NCI-H2196 (cell line): Measurements from ENCODE around the gene NEK11.
"Not testable (repeated sequence)": the region's sequence is repeated elsewhere in the genome, so short reads cannot be mapped to it uniquely, and the experiment has no call there.

Experiments used
- DNase-seq: peaks from one replicate; lab custom pipeline; 2025; ENCODE audit not compliant: unreplicated experiment; lab: John Stamatoyannopoulos, UW

The NEK11 gene

DNA sequence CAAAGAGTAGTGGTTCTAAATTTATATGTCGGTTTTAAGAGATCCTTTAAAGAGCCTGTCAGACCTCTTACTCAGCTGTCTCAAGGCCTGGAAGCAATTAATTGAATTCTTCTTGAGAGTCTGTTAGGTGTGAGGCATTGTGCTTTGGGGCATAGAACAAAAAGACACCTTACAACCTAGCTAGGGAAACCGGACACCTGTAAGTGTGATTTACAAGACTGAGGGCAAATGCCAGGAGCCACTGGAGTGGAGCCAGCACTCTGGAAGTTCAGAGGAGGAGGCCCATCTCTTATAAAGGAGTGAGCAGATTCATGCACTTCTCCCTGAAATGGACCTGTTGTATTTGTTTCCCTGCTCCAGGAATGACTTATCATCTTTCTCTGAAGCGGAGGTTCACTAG, 257.2 kb downstream of the NEK11 start:
- no peak for DNase-seq

DNA sequence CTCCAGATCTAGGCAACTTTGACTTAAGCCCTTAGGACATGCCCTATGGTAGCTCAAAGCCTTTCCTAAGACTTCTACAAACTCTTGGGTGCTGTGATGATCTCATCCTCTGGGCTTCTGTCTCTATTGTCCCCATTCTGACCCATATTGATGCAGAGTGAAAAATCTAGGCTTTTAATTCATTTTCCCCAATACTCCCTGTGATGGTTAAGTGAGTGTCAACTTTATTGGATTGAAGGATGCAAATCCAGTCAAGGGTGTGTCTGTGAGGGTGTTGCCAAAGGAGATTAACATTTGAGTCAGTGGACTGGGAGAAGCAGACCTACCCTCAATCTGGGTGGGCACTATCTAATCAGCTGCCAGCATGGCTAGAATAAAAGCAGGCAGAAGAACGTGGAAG, 257.6 kb downstream of the NEK11 start:
- DNase-seq: no peak

DNA sequence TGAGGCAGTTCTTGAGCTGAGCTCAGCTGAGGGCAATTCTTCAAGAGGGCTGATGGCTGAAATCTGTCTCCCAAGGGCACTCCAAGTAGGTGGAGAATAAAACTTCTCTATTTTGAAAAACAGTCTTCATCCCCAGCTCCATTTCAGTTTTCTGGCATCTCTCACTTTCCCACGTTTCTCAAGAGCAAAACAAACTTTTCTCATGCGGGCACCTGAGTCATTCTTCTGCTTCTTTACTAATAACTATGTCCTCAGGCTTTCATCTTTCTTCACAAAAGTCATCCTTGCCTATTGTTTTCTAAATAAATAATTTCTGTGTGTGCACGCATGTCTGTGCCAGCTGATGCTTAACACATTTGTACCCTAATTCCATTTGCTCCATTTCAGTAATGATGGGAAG, 258.8 kb downstream of the NEK11 start:
- DNase-seq: no peak

DNA sequence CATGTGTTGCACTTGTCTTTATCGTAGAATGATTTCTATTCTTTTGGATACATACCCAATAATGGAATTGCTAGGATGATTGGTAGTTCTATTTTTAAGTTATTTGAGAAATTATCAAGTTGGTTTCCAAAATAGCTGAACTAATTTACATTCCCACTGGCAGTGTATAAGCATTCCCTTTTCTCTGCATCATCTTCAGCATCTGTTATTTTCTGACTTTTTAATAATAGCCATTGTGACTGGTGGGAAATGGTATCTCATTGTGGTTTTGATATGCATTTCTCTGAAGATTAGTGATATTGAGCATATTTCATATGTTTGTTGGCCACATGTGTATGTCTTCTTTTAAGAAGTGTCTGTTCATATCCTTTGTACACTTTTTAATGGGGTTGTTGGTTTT, 273.2 kb downstream of the NEK11 start:
- DNase-seq: no peak

DNA sequence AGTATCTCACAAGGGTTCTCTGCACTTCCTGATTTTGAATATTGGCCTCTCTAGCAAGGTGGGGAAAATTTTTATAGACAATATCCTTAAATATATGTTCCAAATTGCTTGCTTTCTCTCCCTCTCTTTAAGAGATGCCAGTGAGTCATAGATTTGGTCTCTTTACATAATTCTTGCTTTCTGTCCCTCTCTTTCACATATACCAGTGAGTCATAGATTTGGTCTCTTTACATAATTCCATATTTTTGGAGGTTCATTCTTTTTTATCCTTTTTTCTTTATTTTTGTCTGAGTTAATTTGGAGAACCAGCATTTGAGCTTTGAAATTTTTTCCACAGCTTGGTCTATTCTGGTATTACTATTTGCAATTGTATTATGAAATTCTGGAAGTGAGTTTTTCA, 277.2 kb downstream of the NEK11 start:
- DNase-seq: no peak

DNA sequence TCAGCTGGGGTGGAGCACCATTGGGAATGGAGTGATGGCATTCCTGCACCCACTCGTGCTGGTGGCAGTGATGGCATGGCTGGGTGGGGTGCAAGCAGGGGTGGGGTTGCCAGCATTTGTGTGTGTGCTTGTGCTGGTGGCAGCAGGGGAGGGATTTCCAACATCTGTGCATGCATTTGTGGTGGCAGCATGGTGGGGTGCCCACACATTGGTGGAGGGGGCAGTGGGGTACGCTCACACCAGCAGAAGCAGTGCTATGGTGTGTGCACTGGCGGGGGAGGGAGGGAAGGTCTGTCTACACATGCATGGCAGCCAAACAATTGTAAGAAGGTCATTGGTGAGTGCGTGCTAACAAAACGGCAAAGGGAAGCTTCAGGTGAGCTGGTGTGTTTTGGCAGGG, 278.2 kb downstream of the NEK11 start:
- DNase-seq: no peak

DNA sequence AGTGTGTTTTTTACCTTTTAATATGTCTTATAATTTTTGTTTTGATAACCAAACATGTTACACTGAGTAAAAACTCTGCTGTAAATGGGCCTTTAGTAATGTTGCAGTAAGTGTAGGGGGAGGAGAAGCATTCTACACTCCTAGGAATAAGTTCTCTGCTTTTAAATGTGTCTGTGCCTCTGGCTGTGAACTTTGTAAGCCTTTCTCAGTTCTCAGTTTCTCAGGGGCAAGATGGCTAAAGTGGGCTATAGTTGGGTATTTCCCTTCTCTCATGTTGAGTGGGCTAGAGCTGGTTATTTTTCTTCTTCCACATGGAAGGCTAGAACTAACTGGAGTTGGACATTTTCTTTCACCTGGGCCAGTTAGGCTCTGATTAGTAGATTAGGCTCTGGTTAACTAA, 279.6 kb downstream of the NEK11 start:
- DNase-seq: no peak

DNA sequence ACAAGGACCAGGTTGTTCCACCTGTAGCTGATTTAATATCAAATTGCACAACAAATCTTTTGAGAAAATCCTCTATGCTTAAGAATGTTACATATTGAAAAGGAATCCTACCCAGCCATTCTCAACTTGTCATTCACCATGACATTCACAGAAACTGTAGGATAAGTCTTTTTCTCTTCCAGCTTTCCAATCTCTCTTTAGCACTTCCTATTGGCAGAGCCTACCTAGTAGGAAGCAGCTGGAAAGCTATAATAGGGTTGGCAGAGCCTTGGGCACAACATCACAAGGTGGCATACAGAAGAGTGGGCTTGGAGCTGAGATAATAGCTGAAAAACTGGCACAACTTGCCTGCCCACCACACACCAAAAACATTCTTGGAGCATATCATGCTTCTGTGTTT, 287.6 kb downstream of the NEK11 start:
- DNase-seq: no peak

DNA sequence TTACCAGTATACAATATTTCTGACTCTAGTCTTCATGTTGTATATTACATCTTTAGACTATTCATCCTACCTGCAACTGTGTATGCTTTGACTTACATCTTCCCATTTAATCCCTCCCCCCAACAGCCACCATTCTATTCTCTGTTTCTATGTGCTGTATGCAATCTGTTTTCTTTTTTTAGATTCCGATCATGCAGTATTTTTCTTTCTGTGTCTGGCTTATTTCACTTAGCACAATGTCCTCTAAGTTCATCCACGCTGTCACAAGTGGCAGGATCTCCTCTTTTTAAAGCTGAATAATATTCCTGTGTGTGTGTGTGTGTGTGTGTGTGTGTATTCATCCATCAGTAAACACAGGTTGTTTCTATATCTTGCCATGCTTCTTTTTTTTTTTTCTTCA, 288.5 kb downstream of the NEK11 start:
- no peak for DNase-seq

DNA sequence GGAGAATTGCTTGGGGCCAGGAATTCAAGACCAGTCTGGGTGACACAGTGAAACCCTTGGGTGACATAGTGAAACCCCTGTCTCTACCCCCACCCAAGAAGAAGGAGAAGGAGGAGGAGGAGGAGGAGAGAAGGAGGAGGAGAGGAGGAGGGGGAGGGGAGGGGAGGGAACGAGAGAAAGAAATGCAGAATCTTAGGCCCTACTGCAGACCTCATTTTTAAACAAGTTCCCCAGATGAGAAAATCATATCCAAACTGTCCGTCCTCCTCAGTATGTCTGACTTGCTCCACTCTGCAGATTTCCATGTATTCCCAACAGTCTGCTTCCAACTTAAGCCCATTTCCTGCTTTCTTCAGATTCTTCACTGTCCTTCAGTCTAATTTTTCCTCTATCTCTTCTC, 291.0 kb downstream of the NEK11 start:
- no peak for DNase-seq

DNA sequence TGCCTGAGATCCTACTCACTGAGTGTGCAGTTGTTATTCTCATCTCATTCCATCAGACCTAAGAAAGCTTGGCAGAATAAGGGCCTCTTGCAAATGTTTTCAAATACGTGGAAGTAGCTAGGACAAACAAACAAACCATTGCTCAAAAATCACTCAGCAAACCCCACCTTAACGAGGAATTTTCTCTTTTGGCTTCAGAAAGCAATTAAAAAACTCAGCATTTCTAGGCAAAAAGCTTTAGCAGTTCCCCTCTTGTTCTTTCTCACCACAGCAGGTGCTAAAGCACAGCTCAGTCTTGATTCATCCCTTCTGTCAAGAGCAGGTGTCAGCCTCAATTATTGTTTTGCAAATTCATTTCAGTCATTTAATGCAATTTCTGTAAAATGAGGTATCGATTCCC, 296.3 kb downstream of the NEK11 start:
- no peak for DNase-seq

DNA sequence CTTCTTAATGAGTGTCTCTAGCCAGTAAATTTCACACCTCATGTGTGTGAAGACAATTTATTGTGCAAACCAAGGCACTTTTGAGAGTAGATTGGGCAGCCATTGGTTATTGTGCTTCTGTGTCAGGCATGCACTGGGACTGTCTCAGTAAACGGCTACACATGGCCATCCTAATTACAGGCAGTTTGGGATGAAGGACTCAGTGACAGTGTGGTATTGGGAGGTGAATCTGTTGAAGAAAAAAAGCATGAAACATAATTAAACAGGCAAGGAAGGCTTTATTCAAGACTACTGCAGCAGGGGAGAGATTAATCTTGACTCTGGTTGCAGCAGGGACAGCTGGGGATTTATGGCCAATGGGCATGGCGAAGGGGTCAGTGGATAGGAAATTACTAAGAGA, 297.1 kb downstream of the NEK11 start:
- DNase-seq: no peak

DNA sequence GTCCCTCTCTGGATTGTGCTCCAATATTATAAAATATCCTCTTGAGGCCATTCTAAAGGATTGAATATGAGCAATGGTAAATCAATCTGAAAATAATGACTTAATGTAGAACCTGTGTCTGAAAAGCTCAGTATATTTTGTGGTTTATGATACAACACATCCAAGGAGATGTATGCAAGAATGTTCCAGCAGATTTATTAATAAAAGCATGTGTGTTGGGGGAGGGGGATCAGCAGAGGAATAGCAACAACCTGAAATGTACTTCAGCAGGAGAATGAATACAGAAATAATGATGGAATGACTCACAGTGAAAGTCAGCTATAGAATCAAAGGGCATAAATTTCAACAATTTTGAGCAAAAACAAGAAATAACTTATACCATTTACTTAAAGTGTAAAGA, 298.2 kb downstream of the NEK11 start:
- DNase-seq: no peak

DNA sequence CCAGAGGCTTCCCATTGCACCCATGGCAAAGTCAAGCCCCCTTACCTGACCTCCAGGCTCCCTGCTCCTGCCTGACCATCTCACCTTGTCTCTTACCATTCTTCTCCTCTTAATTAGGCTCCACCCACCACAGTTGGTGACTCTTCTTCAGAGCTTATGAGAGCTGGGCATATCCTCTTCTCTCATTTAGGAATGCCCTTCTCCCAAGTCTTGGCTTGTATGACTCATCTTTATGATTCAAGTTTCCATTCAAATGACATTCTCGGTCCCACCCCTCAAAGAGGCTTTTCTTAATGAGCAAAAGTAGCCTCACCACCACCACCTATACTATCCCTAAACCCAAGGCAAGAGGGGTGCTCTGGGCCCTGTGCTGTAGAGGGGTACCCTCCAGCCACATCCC, 299.6 kb downstream of the NEK11 start:
- DNase-seq: no peak

DNA sequence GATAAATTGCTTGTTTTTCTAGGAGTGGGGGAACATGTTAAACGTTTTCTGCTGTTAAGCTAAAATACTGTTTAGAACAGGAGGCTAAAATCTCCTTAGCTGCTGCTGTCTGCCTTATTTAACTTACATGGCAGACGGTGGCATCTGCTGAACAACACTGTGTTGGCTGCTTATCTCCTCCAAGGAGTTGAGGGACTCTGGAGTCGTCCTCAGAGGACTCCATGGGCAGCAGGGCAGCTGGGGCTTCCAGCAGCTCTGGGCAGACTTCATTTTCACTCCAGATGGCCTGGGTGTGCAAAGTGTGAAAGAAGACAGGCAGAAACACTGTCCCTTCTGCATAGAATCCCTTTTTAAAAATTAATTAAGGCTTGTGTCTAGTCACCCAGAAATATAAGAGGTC, 302.0 kb downstream of the NEK11 start:
- no peak for DNase-seq

DNA sequence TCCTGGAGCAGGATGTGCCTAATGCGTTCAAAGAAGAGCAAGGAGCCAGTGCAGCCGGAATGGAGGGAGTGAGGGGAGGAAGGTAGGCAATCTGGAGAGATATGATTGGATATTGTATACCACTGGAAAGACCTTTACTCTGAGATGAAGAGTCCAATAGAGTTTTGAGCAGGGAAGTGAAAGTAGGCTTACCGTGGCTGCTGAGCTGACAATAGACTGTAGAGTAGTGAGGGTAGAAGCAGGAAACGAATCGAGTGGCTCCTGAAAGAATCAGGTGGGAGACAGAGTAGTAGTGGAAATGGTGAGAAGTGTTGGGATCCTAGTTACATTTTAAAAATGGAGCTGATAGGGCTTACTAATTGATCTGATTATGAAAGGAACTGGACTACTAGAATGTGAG, 303.1 kb downstream of the NEK11 start:
- DNase-seq: no peak

DNA sequence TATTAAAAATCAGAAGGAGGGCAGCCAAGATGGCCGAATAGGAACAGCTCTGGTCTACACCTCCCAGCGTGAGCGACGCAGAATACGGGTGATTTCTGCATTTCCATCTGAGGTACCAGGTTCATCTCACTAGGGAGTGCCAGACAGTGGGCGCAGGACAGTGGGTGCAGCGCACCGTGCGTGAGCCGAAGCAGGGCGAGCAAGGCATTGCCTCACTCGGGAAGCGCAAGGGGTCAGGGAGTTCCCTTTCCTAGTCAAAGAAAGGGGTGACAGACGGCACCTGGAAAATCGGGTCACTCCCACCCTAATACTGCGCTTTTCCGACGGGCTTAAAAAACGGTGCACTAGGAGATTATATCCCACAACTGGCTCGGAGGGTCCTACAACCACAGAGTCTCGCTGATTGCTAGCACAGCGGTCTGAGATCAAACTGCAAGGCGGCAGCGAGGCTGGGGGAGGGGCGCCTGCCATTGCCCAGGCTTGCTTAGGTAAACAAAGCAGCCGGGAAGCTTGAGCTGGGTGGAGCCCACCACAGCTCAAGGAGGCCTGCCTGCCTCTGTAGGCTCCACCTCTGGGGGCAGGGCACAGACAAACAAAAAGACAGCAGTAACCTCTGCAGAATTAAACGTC, 304.9 kb downstream of the NEK11 start:
- not testable (repeated sequence) for DNase-seq

DNA sequence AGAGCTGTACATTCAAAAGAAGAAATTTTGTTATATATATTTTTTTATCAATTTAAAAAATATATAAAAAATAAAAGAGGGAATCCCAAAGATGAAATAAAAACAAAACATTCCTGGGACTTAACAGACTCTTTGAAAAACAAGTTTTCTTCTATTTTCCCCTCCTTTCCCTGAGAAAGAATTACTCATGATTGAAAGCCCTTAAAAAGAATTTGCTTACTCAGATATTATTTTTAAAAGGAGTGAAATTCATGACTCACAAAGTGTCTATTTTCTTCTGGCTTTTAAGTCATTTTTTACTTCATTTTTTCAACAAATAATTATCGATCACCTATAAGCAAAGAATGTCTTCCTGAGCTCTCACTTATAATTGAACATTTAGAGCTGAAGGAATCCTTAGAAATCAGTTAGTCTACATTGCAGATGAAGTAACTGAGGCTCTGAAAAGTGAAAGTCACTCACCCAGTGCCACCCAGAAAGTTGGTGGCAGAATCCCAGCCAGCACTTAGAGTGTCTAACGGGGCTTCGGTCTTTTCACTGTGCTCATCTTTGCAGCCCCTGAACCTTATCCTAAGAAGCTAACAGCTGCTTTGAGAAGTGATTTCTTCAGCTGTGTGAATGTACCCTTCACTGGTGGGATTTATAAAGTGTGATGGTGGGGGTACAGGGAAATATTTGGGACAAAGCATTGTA, 312.4 kb downstream of the NEK11 start:
- DNase-seq: no peak

DNA sequence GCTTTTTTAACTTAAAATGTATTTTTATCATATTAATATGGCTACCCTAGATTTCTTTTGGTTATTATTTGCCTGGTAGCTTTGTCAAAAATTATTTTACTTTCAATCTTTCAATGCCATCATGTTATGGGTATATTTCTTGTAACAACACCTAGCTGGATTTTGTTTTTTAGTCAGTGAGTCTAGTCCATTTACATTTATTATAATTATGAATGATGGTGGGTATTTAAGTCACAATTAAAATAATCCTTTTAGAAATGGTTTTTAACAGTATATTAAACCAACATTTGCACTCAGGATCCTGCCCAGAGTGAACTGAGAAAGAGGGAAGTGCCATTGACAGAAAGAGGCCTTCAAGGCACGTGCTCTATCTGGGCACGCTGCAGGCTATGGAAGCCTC, 315.1 kb downstream of the NEK11 start:
- DNase-seq: no peak

DNA sequence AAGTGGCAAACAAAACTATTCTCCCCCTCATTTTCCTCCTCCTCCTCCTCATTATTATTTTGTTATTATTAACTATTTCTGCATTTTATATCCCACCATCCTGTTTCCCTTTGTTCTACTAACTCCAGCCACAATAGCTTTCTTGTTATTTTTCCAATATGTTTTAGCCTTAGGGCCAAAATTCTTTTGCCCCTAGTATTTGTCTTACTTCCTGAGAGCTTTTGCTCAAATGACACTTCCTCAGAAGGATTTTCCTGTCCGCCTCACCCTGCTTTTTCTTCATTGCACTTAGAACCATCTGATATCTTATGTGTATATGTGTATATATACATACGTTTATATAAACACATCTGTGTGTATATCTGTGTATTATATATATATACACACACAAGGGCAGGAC, 322.2 kb downstream of the NEK11 start:
- no peak for DNase-seq

DNA sequence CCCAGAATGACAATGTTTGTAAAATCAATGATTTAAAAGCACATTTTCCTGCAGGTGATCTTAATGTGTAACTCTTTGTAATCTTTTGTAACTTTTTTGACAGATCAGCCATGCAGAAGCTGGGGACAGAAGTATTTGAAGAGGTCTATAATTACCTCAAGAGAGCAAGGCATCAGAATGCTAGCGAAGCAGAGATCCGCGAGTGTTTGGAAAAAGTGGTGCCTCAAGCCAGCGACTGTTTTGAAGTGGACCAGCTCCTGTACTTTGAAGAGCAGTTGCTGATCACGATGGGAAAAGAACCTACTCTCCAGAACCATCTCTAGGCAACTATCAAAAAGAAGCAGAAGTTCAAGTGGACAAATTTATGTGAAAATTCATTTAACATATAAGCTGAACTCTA, 322.8 kb downstream of the NEK11 start:
- no peak for DNase-seq

DNA sequence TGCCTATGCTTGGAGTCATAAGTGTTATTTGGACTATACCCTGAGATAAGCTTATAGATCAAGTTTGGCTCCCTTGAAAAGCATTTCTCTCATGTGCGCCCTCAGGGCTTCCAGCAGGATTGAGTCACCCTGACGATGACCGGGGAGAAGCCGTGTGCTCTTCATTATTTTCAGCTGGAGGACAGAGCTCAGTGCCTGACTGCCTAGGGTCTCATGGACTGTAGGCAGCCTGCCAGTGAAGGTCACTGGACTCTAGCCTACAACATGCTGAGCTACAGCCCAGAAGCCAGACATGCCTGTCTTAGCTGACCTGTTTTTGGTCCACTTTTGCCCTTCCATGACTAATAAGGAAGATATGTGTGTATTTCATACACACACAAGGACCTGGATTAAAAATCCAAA, 323.3 kb downstream of the NEK11 start:
- no peak for DNase-seq

DNA sequence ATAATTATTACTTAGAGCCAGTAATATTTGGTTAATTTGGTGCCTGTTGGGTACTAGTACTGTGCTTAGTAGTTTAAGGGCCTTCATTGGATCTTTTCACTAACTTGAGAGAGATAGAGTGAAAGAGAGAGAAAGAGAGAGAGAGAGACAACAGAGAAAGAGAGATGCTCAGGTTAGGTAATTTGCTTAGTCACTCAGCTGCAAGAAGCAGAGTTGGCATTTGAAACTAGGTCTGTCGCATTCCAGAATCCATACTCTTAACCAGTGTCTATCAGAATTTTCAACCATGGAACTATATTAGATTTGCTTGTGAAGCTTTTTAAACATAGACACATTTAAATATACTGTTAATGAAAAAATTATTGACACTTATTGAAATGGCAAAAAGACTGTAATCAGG, 323.8 kb downstream of the NEK11 start:
- no peak for DNase-seq
